OCI-LY3 (cell line): ENCODE results near the gene RND3.

ENCODE experiments used
- EZH2phosphoT487 ChIP-seq: fragments of 200-600 bp; shearing (Covaris generic); IDR thresholded peaks from 2 replicates; pipeline ENCODE4 v1.6.1; 2018; ENCODE audit warnings: antibody characterized with exemption, mixed run types, low read depth
- TF ChIP-seq, protein P1 (sequence below): fragments of 200-600, 300-600 bp; sonication (generic); IDR thresholded peaks from 2 replicates; pipeline ENCODE4 v1.5.1; 2014; ENCODE audit warnings: antibody characterized with exemption, low read length, low read depth

DNA sequence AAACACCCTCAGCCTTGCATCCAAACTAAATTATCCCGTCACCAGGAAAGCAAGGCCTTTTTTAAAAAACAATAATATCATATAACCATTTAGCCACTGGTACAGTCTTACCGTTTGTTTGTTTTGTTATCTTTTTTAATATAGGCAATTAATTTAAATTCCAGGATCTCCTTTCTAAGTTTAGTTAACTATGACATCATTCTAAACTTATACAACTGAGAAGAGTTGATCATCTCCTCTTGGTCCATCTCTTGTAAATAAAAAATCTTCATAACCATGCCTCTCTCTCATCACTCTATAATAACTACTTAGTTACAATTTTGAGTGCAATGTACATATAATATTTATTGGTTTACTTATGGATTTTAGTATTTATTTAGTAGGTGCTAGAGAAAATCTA, 46.2 kb downstream of the RND3 start:
- TF ChIP-seq, protein P1, sequence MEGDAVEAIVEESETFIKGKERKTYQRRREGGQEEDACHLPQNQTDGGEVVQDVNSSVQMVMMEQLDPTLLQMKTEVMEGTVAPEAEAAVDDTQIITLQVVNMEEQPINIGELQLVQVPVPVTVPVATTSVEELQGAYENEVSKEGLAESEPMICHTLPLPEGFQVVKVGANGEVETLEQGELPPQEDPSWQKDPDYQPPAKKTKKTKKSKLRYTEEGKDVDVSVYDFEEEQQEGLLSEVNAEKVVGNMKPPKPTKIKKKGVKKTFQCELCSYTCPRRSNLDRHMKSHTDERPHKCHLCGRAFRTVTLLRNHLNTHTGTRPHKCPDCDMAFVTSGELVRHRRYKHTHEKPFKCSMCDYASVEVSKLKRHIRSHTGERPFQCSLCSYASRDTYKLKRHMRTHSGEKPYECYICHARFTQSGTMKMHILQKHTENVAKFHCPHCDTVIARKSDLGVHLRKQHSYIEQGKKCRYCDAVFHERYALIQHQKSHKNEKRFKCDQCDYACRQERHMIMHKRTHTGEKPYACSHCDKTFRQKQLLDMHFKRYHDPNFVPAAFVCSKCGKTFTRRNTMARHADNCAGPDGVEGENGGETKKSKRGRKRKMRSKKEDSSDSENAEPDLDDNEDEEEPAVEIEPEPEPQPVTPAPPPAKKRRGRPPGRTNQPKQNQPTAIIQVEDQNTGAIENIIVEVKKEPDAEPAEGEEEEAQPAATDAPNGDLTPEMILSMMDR: no peak
- no peak for TF ChIP-seq EZH2phosphoT487
